GM21723 (cell line): Measurements from ENCODE around the gene B3GALT6.
"Not testable (repeated sequence)": the region's sequence is repeated elsewhere in the genome, so short reads cannot be mapped to it uniquely, and the experiment has no call there.

Source experiments
- ATAC-seq: cut with Tn5 transposase; IDR thresholded peaks from one replicate; pipeline ENCODE4 v1.9.1; 2021; ENCODE audit warnings: mild to moderate bottlenecking, moderate library complexity; ENCODE audit not compliant: unreplicated experiment

B3GALT6 gene

DNA sequence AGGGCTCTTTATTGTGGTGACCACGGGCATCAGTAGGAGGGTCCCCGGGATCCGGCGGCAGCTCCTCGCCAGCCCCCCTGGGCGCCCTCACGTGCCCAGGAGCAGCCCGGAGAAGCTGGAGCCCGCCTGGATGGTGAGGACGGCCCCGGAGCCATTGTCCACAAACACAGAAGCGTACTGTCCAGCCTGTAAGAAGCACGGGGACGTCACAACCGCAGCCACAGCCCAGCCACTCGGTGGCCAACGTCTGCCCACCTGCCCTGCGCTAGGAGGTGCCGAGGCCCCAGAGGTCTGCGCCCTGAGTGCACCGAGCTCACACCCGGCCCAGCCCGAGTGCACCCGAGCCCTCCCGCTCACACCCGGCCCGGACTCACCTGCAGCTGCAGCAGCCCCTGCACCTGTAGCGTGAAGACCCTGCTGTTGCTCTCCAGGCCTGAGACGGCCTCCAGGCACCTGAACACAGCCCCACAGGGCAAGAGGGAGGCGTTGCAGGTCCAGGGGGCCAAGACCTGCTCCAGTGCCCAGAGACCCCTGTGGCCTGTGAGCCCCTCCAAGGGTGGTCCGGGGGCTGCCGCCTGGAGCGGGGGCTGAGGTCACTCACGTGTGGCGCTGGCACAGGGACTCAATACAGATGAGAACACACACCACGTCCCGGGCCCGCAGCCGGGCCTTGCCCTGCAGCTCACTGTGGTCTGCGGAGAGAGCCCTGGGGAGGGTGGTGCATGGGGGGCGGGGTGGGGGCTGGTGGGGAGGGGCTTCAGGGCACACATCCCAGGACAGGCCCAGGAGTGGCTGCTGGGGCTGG, 10.6 kb downstream of the B3GALT6 start:
- ATAC-seq, result no peak

DNA sequence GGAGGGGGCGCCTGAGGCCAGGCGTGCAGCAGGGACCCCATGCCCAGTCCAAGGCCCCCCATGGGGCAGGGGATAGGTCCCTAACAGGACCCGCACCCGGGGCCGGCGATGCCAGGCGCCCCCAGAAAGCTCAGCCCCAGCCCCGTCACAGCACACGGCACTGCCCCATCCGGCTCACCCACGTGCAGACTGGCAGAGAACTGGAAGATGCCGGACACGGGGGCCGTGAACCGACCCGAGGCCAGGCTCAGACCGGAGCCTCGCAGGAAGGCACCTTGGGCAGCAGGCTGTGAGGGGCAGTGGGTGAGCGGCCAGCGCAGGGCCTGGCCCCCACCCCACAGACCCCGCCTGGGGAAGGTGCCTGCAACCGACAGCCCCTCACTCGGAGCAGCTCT, 11.2 kb downstream of the B3GALT6 start:
- no peak for ATAC-seq

GRCh38 chr1:1243807-1244191, 11.8 kb downstream of the B3GALT6 start:
- no peak for ATAC-seq

DNA sequence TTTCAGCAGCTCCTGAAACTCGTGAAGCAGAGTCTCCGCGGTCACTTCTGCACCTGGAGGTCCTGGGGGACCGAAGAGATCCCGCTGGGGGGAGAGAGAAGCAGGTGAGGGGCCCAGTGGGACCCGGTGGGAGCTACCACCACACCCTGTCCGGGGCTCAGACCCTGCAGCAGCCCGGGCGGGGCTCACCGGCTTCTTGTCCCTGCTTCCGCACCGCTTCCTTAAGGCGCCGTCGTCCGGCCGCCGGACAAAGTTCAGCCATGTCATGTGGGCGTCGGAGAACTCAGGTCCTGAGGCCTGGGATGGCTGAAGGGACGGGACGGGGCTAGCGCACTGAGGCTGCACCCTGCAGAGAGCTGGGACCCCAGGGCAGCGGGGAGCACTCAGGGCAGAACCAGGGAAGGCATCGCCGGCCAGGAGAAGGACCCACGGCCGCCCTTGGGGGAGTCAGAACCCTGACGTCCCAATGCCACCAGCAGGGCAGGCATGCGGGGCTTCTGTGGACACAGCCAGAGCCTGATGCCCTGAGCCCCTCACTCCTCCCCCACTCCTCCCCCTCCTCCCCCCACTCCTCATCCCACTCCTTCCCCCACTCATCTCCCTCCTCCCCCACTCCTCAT, 12.3 kb downstream of the B3GALT6 start:
- no peak for ATAC-seq

- no peak for ATAC-seq
Measured at GRCh38 chr1:1245178-1245816, 13.3 kb downstream of the B3GALT6 start.

DNA sequence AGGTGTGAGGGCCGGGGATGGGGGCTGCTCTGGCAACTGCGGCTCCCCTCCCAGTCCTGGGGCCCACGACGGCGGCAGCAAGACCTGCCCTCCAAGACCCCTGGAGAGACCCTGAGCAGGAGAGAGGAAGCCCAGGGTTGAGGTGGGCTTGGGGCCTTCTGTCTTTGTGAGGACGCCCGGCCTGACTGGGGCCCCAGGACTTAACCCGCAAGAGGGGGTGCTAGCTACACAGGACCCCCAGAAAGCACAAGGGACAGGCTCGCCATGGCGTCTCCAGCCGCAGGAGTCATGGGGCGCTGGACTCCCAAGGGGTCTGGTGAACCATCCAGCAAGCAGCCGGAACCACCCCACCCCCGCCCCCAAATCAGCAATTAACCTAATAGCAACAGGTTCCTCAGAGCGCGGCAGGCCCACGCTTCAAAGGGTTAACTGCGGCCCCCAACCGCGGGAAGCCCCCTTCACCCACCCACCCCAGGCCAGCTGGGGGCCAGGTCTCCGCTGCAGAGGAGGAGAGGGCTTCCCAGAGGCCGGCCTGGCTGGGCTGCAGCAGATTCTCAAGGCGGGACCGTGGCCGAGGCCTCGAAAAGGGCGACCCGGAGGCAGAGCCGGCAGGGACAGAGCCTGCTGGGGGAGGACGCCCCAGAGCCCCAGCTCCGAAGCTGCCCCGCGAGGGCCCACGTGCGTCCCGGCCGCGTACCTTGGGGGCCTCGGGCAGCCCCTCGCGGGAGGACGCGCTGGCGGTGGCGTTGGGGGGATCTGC, 14.0 kb downstream of the B3GALT6 start:
- no peak for ATAC-seq

DNA sequence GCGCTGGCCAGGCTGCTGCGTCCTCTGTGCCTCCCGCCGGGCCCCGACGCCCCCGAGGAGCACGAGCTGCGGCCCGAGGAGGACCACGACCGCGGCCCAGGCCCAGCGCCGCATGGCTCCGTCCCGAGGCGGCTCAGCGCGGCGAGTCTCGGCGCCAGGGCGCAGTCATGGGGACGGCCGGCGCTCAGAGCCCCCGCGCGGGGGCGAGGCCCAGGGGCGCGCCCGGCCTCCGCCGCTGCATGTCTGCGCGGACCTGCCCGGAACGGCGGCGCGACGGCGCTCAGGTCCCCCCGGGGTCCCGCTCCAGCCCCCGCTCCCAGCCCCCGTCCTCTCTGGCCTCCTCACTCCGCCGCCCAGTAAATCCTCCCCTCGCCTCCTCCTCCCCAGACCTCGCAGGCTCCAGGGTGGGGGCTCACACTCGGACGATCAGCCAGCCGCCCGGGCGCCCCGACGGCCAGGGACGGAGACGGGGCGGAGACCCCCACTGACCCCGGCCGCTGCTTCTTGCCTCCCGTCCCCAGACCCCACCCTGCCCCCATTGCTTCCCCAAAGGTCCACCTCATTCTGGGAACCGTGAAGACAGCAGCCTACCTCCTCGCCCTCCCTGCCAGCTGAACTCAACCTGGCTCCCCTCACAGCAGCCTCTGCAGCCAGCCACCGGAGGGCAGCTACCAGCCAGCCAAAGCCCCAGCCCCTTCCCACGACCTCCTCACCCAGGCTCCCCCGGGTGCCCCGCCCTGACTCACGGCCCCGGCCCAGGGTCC, 14.7 kb downstream of the B3GALT6 start, which contains the start of gene C1QTNF12:
Gene C1QTNF12, minus strand, starts transcription at position 146 of the 764 bp plus-strand sequence. Its CDS starts 32 bp downstream, at position 114.
- no peak for ATAC-seq

DNA sequence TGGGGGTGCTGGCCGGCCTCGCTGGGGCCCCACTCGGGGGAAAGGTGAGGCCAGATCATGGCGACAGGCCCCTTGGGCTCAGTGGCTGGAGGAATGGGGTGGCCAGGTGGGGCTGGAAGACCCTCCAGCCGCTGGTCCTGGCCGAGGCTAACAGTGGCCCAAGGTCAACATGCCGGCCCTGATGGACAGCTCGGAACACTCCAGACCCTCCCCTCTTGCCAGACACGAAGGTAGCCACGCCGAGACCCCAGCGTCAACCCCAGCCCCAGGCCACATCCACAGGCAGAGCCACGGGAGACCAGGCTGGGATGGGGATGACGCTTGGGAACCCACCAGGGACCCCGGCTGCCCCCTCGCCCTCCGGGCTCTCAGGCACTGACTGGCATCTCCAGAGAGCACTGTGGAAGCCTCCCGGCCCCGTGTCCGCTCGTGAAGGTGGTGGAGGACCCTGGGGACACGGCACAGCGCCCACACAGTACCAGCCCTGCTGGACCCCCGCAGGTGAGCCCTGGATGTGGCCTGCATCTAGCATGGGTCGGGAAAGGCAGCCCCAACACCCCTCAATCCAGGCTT, 15.4 kb downstream of the B3GALT6 start:
- ATAC-seq, result no peak

- not testable (repeated sequence) for ATAC-seq
Measured at GRCh38 chr1:1248009-1248913, 16.2 kb downstream of the B3GALT6 start.

- peak; percentile 51 for ATAC-seq
Measured at GRCh38 chr1:1250786-1251284, 18.8 kb downstream of the B3GALT6 start.

- ATAC-seq, result no peak
Measured at GRCh38 chr1:1253314-1253713, 21.3 kb downstream of the B3GALT6 start.

- ATAC-seq, result no peak
Measured at GRCh38 chr1:1253972-1254666, 22.1 kb downstream of the B3GALT6 start.

GRCh38 chr1:1254667-1254998, 22.6 kb downstream of the B3GALT6 start:
- no peak for ATAC-seq

DNA sequence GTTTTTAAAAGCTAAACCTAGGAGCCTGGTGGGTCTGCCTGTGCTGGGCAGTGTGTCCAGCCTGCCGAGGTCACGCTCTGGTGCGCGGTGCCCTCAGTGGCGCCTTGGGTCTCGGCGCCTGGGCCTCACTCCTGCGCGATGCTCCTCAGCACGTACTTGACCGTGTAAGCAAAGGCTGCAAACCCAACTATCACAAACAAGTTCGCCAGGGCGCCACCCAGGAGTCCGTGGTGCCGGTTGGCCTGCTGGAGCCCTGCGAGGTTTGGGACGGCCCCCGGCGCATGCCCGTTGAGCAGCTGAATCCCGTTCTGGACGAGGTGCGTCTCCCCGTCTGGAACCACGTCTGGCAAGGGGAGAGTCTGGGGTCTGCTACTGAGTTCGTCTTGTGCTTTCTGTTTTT, 23.0 kb downstream of the B3GALT6 start:
- ATAC-seq, result no peak

- ATAC-seq, result no peak
Measured at GRCh38 chr1:1255611-1256010, 23.6 kb downstream of the B3GALT6 start.

GRCh38 chr1:1256956-1257871, 25.2 kb downstream of the B3GALT6 start:
- ATAC-seq, result no peak

GRCh38 chr1:1259119-1259488, 27.1 kb downstream of the B3GALT6 start:
- ATAC-seq, result no peak
